ENCODE results near the gene PELI2. TPM values are rescaled to one million over a fixed set of nuclear protein-coding genes. Genes with fewer than 3 reads are reported as not detected.

PELI2 gene
- total RNA-seq, 1 donor from 2014 or later: 17.1 TPM

GRCh38 chr14:56274556-56274955, 156.3 kb downstream of the PELI2 start:
- peak in 1 of 2 donors; percentile 71 for DNase-seq (ENCODE audit: low spot score in 2 of 2)
- Histone ChIP-seq H3K27ac (peak overlapping the region; percentile 62 to 64), H3K36me3 (no peaks in the 10 kb centered on the region), H3K4me3 (peak overlapping the region in 1 of 2 donors; percentile 30), H3K9me3 (no peaks in the 10 kb centered on the region), H3K27me3 (no peaks in the 10 kb centered on the region), H3K4me1 (peaks cover 9 to 22% of the 10 kb centered on the region in 2 donors)
- intact Hi-C loops (cut with DNase I): loop anchor here (5.0 kb wide), 1 partner anchor 157 kb away; the partner anchor contains the start of gene PELI2
- no peak for TF ChIP-seq CTCF (IDR thresholded peaks at IDR 0.05)

DNA sequence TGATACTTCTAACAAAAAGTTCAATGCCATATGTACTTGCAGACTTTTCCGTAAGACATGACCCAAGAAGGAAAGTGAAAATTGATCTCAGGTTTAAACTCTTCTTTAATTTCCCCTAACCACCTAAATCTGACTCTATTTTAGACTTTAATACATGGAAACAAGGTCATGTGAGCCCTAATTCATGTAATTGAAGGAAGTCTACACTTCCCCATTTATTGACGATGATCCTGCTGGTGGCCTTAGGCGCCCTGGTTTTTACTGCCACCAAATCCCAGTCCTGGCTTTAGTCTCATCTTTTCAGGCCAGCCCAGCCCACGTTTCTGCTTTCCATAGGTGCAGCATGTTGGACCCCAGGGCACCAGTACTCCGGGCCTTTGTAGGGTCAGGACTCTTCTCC, 157.9 kb downstream of the PELI2 start:
- no peak for DNase-seq (ENCODE audit: low spot score in 2 of 2)
- Histone ChIP-seq H3K36me3 (no peaks in the 10 kb centered on the region), H3K9me3 (no peaks in the 10 kb centered on the region), H3K27ac (no peak overlapping the region), H3K4me1 (peaks cover 9 to 22% of the 10 kb centered on the region in 2 donors), H3K27me3 (no peaks in the 10 kb centered on the region), H3K4me3 (no peak overlapping the region)
- intact Hi-C loops (cut with DNase I): no loop called here
- TF ChIP-seq CTCF (IDR thresholded peaks at IDR 0.05): no peak

DNA sequence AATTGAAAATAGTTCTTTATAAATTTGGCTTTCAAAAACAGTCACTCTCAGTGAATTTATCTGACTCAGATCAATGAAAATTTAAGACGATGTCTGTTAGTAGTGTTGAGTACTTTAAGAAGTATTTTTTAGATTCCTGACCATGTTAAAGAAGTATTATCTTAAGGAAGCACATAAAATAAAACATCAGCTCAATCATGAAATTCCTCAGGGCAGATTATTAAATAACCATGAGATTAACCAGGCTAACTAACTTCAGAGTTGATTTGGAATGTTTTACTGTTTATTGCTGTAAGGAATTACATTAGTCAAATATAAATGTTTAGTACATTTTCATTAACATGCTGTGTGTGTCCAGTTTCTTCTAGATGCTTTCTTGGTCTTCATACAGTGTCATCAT, 160.2 kb downstream of the PELI2 start:
- no peaks in the 10 kb centered on the region for H3K36me3 ChIP-seq
- H3K27me3 ChIP-seq: no peaks in the 10 kb centered on the region
- intact Hi-C loops (cut with DNase I): no loop called here
- H3K4me3 ChIP-seq: no peak overlapping the region
- peaks cover 5 to 11% of the 10 kb centered on the region in 2 donors for H3K4me1 ChIP-seq
- DNase-seq (ENCODE audit: low spot score in 2 of 2): no peak
- H3K27ac ChIP-seq: no peak overlapping the region
- no peaks in the 10 kb centered on the region for H3K9me3 ChIP-seq
- no peak for TF ChIP-seq CTCF (IDR thresholded peaks at IDR 0.05)

GRCh38 chr14:56280843-56281242, 162.6 kb downstream of the PELI2 start:
- Histone ChIP-seq H3K4me1 (no peaks in the 10 kb centered on the region), H3K27me3 (no peaks in the 10 kb centered on the region), H3K9me3 (no peaks in the 10 kb centered on the region), H3K36me3 (no peaks in the 10 kb centered on the region), H3K27ac (no peak overlapping the region), H3K4me3 (no peak overlapping the region)
- no peak for TF ChIP-seq CTCF (IDR thresholded peaks at IDR 0.05)
- no peak for DNase-seq (ENCODE audit: low spot score in 2 of 2)
- intact Hi-C loops (cut with DNase I): no loop called here

GRCh38 chr14:56282179-56282578, 164.0 kb downstream of the PELI2 start:
- Histone ChIP-seq H3K4me3 (no peak overlapping the region), H3K27ac (no peak overlapping the region), H3K9me3 (no peaks in the 10 kb centered on the region), H3K27me3 (no peaks in the 10 kb centered on the region), H3K36me3 (no peaks in the 10 kb centered on the region), H3K4me1 (no peaks in the 10 kb centered on the region)
- intact Hi-C loops (cut with DNase I): no loop called here
- TF ChIP-seq CTCF (IDR thresholded peaks at IDR 0.05): no peak
- DNase-seq (ENCODE audit: low spot score in 2 of 2): no peak

DNA sequence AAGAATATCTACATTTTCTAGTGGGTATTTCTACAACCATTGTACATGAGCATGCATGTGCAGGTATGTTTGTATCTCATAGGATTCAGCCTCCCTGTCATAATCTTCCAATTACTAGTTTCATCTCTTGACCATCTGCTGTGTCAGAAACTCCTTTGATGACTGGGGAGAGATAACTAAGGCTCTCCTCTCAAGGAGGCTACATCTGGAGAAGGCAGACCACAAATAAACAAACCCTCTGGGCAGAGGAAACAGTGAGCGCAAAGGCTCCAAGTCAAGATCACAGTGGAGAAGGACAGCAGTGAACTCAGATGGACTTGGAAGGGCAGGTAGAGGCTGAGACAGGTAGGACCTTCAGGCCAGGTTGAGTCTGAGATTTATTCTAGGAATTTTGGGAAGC, 166.4 kb downstream of the PELI2 start:
- H3K4me3 ChIP-seq: no peak overlapping the region
- intact Hi-C loops (cut with DNase I): no loop called here
- H3K9me3 ChIP-seq: no peaks in the 10 kb centered on the region
- peaks cover 3 to 11% of the 10 kb centered on the region in 2 donors for H3K36me3 ChIP-seq
- H3K27me3 ChIP-seq: no peaks in the 10 kb centered on the region
- no peak for TF ChIP-seq CTCF (IDR thresholded peaks at IDR 0.05)
- H3K27ac ChIP-seq: no peak overlapping the region
- H3K4me1 ChIP-seq: no peaks in the 10 kb centered on the region
- no peak for DNase-seq (ENCODE audit: low spot score in 2 of 2)

All from ascending aorta (tissue), 2 donors.